ENCODE measurements around the gene ZNF611.
"Not testable (repeated sequence)": the region's sequence is repeated elsewhere in the genome, so short reads cannot be mapped to it uniquely, and the experiment has no call there.

ZNF611 gene

GRCh38 chr19:52679598-52679997, 55.2 kb downstream of the ZNF611 start:
- no peak for DNase-seq (ENCODE audit: low spot score)

- DNase-seq (ENCODE audit: low spot score), result not testable (repeated sequence)
Measured at GRCh38 chr19:52675239-52675638, 59.6 kb downstream of the ZNF611 start.

- DNase-seq (ENCODE audit: low spot score), result no peak
Measured at GRCh38 chr19:52673014-52673413, 61.8 kb downstream of the ZNF611 start.

- DNase-seq (ENCODE audit: low spot score), result no peak
Measured at GRCh38 chr19:52670046-52670445, 64.8 kb downstream of the ZNF611 start.

- no peak for DNase-seq (ENCODE audit: low spot score)
Measured at GRCh38 chr19:52669586-52669985, 65.3 kb downstream of the ZNF611 start.

GRCh38 chr19:52667972-52668371, 66.9 kb downstream of the ZNF611 start:
- DNase-seq (ENCODE audit: low spot score), result no peak

- no peak for DNase-seq (ENCODE audit: low spot score)
Measured at GRCh38 chr19:52666506-52666905, 68.3 kb downstream of the ZNF611 start.

GRCh38 chr19:52665529-52665928, 69.3 kb downstream of the ZNF611 start:
- no peak for DNase-seq (ENCODE audit: low spot score)

- DNase-seq (ENCODE audit: low spot score), result no peak
Measured at GRCh38 chr19:52665027-52665426, 69.8 kb downstream of the ZNF611 start.

- DNase-seq (ENCODE audit: low spot score), result no peak
Measured at GRCh38 chr19:52664461-52664860, 70.4 kb downstream of the ZNF611 start.

GRCh38 chr19:52662631-52663030, 72.2 kb downstream of the ZNF611 start:
- DNase-seq (ENCODE audit: low spot score), result no peak

GRCh38 chr19:52660981-52661380, 73.9 kb downstream of the ZNF611 start:
- DNase-seq (ENCODE audit: low spot score), result no peak

GRCh38 chr19:52659013-52659412, 75.8 kb downstream of the ZNF611 start:
- no peak for DNase-seq (ENCODE audit: low spot score)

- no peak for DNase-seq (ENCODE audit: low spot score)
Measured at GRCh38 chr19:52658595-52658994, 76.2 kb downstream of the ZNF611 start.

GRCh38 chr19:52653161-52653560, 81.7 kb downstream of the ZNF611 start:
- DNase-seq (ENCODE audit: low spot score), result no peak

All from AG20443 (cell line).